HEK293T (cell line): Measurements from ENCODE around the gene LUC7L.
"Not testable (repeated sequence)": the region's sequence is repeated elsewhere in the genome, so short reads cannot be mapped to it uniquely, and the experiment has no call there.

ENCODE experiments used
- BHLHE40 ChIP-seq: fragments of 450-650 bp; IDR thresholded peaks from 2 replicates; pipeline ENCODE4 v1.6.1; 2016; ENCODE audit warnings: mild to moderate bottlenecking, moderate library complexity, borderline replicate concordance
- ELF4 ChIP-seq: fragments of 450-650 bp; IDR thresholded peaks from 2 replicates; pipeline ENCODE4 v1.6.1; 2017; ENCODE audit warnings: antibody characterized with exemption
- FOXK2 ChIP-seq: fragments of 450-650 bp; IDR thresholded peaks from 2 replicates; pipeline ENCODE4 v1.6.1; 2016; ENCODE audit warnings: mild to moderate bottlenecking
- SUZ12 ChIP-seq: fragments of 450-650 bp; IDR thresholded peaks from 2 replicates; pipeline ENCODE4 v1.6.1; 2016; ENCODE audit warnings: mild to moderate bottlenecking
- ZNF384 ChIP-seq: fragments of 450-650 bp; IDR thresholded peaks from 2 replicates; pipeline ENCODE4 v1.6.1; 2016

- not testable (repeated sequence) for TF ChIP-seq ZNF384, ELF4, BHLHE40, SUZ12, FOXK2
These were observed 53.2 kb downstream of the LUC7L start for GRCh38 chr16:176006-176405.
